Measurements from ENCODE around the gene COQ5. TPM values are rescaled to one million over a fixed set of nuclear protein-coding genes. Genes with fewer than 3 reads are reported as not detected.

The COQ5 gene
- total and polyA plus RNA-seq, 2 experiments from 2014 or later = 30.7 to 32.6 TPM

DNA sequence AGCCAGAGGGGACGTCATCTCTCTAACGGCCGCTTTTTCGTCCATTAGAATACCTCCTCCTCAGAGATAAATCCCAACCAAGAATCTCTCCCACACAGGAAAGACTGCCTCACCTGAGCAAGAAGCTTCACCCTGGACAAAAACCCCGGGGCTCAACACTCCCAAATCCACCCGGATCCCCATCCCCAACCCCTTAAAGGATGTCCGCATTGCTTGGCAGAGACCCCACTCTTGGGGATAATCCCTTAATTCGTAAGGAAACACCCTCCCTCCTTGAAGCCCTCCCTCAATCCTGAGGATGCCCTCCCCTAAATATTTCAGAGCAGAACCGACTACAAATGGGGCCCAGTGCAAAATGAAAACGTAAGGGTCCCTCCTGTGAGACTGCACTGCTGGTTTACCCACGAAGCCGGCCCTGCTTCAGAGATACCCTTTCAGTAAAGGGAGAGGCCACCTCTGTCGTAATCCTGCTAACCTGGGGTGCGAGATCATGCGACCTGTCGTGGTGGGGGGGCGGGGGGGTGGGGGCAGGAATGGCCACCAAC lies 33.7 kb downstream of the COQ5 start:
- Histone ChIP-seq H3K9me2 (ENCODE audit: insufficient read depth) (no peaks in the 10 kb centered on the region), H3K4me1 (ENCODE audit: insufficient read depth) (peaks cover 14% of the 10 kb centered on the region; the same call in 1 of the 2 replicates), H3K4me3 (peak overlapping the region; percentile 98), H3F3A (replicated peaks; ENCODE audit: low read depth) (peaks cover 14% of the 10 kb centered on the region), H3K4me2 (peak overlapping the region; percentile 81), H3K36me3 (ENCODE audit: insufficient read depth) (peaks cover 10% of the 10 kb centered on the region; the same call in 1 of the 2 replicates), H3K27me3 (ENCODE audit: insufficient read depth) (no peaks in the 10 kb centered on the region), H4K20me1 (replicated peaks; ENCODE audit: insufficient read depth) (peaks cover 19% of the 10 kb centered on the region), H3K27ac (ENCODE audit: low read depth) (no peak overlapping the region), H3K79me2 (replicated peaks; ENCODE audit: insufficient read depth) (peaks cover 23% of the 10 kb centered on the region), H2AFZ (peak overlapping the region; percentile 88)
- ATAC-seq (peak; percentile 25), DNase-seq (ENCODE audit: low spot score) (peak; percentile 28)
- H3K27me3 Mint-ChIP-seq (ENCODE audit: insufficient read depth, low read depth, poor library complexity) = peaks cover 7% of the 10 kb centered on the region
- H3K4me1 Mint-ChIP-seq = peaks cover 21% of the 10 kb centered on the region
- peak overlapping the region; percentile 97 for H3K4me3 Mint-ChIP-seq
- H3K9me3 Mint-ChIP-seq = peaks cover 2% of the 10 kb centered on the region; the same call in 2 of the 3 replicates
- TF ChIP-seq NANOG (IDR thresholded peaks at IDR 0.05; ENCODE audit: borderline replicate concordance) (no peak), CREB1 (CRISPR knock-in tag; IDR thresholded peaks at IDR 0.05; ENCODE audit: low read depth) (0 out of 2 replicates have a peak, but pooled peaks have one; percentile 12)
- peaks cover 34% of the 10 kb centered on the region for H3K36me3 Mint-ChIP-seq (ENCODE audit: low read depth)
- H3K27ac Mint-ChIP-seq = peak overlapping the region; percentile 91

DNA sequence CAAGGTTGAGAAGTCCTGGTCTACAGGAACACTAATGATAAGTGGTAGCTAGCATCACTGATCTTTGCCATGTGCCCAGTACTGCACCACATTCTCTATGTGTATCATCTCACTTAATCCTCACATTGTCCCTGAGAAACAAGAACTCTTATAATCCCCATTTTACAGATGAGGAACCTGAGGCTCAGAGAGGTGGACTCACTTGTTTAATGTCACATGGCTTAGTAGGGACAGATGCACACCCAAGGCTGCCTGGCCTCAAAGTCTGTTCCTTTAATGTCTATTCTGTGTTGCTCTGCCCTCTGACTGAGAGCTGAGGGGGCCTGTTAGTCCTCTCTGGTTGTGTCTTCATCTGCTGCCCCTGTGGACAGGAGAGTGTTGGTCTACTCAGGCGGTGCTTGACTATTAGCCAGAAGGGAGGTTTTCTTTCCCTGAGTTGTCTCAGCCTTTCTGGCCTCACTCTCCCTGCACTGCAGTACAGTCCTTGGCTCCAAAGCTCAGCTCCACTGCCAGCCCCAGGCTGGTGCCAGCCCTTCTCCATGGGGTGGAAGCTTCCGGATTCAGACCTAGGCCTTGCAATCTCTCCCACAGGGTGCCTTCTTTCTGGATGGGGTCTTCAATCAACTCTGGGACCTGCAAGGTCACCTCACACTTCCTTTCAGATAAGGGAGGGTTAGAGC lies 38.0 kb downstream of the COQ5 start:
- Histone ChIP-seq H3K27me3 (ENCODE audit: insufficient read depth) (no peaks in the 10 kb centered on the region), H3K27ac (ENCODE audit: low read depth) (no peak overlapping the region), H3F3A (replicated peaks; ENCODE audit: low read depth) (no peaks in the 10 kb centered on the region), H3K4me1 (ENCODE audit: insufficient read depth) (peaks cover 6% of the 10 kb centered on the region; the same call in 1 of the 2 replicates), H3K36me3 (ENCODE audit: insufficient read depth) (no peaks in the 10 kb centered on the region), H2AFZ (no peak overlapping the region), H3K79me2 (replicated peaks; ENCODE audit: insufficient read depth) (peaks cover under 1% of the 10 kb centered on the region; the same call in 1 of the 2 replicates), H3K9me2 (ENCODE audit: insufficient read depth) (no peaks in the 10 kb centered on the region), H3K4me3 (no peak overlapping the region), H3K4me2 (no peak overlapping the region), H4K20me1 (replicated peaks; ENCODE audit: insufficient read depth) (no peaks in the 10 kb centered on the region)
- Mint-ChIP-seq H3K4me3 (no peak overlapping the region), H3K4me1 (peaks cover 3% of the 10 kb centered on the region), H3K27me3 (ENCODE audit: insufficient read depth, low read depth, poor library complexity) (peaks cover 5% of the 10 kb centered on the region), H3K9me3 (no peaks in the 10 kb centered on the region), H3K27ac (no peak overlapping the region), H3K36me3 (ENCODE audit: low read depth) (peaks cover 9% of the 10 kb centered on the region; the same call in 2 of the 3 replicates)
- ATAC-seq (no peak), DNase-seq (ENCODE audit: low spot score) (no peak)
- TF ChIP-seq REST (IDR thresholded peaks at IDR 0.05; ENCODE audit: unreplicated experiment) (no peak), STAT1 (IDR thresholded peaks at IDR 0.05; ENCODE audit: unreplicated experiment) (no peak), ZNF331 (CRISPR knock-in tag; IDR thresholded peaks at IDR 0.05; ENCODE audit: low read depth) (no peak), EZH2 (IDR thresholded peaks at IDR 0.05; ENCODE audit: low read depth, unreplicated experiment) (no peak), EZH2phosphoT487 (IDR thresholded peaks at IDR 0.05; ENCODE audit: unreplicated experiment) (no peak), CTCF (conservative IDR thresholded peaks at IDR 0.05; ENCODE audit: low read depth in 2 of 2) (no peak), CREB1 (CRISPR knock-in tag; IDR thresholded peaks at IDR 0.05; ENCODE audit: low read depth) (no peak), ZNF114 (CRISPR knock-in tag; IDR thresholded peaks at IDR 0.05) (no peak), NANOG (IDR thresholded peaks at IDR 0.05; ENCODE audit: borderline replicate concordance) (no peak), POLR2AphosphoS5 (IDR thresholded peaks at IDR 0.05; ENCODE audit: low read depth) (no peak), JUNB (IDR thresholded peaks at IDR 0.05; ENCODE audit: unreplicated experiment) (no peak)
- TF ChIP-seq, protein P1, sequence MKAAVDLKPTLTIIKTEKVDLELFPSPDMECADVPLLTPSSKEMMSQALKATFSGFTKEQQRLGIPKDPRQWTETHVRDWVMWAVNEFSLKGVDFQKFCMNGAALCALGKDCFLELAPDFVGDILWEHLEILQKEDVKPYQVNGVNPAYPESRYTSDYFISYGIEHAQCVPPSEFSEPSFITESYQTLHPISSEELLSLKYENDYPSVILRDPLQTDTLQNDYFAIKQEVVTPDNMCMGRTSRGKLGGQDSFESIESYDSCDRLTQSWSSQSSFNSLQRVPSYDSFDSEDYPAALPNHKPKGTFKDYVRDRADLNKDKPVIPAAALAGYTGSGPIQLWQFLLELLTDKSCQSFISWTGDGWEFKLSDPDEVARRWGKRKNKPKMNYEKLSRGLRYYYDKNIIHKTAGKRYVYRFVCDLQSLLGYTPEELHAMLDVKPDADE (IDR thresholded peaks at IDR 0.05) = no peak

Measured in GM23338 (cell line).